Right atrium auricular region (tissue), 2 donors: ENCODE measurements around the gene MMP14. TPM values are rescaled to one million over a fixed set of nuclear protein-coding genes. Genes with fewer than 3 reads are reported as not detected.
A peak's percentile ranks its signal among the peaks of the same experiment; 100 is the strongest.

Source experiments
- DNase-seq: peaks from one replicate; pipeline ENCODE4 v3.0.0-alpha.2; 2019; ENCODE audit warnings: low spot score
- H3K27ac ChIP-seq, 2 donors: fragments of 200-600 bp; sonication (generic); 1 replicate in 1 of 2; 2 replicates in 1 of 2; pipeline ENCODE4 v1.5.1; 2016 to 2019
- H3K27me3 ChIP-seq, 2 donors: fragments of 200-600 bp; sonication (generic); one replicate each; pipeline versions ENCODE4 v1.5.1 to v1.6.0; 2017 to 2019
- H3K36me3 ChIP-seq: fragments of 200-600 bp; sonication (generic); one replicate; pipeline ENCODE4 v1.5.1; 2016
- H3K4me1 ChIP-seq, 2 donors: fragments of 200-600 bp; sonication (generic); one replicate each; pipeline versions ENCODE4 v1.5.1 to v1.6.0; 2017 to 2019
- H3K4me3 ChIP-seq, 2 donors: fragments of 200-600 bp; sonication (generic); 1 replicate in 1 of 2; 2 replicates in 1 of 2; pipeline ENCODE4 v1.5.1; 2017 to 2019; ENCODE audit warnings: mild to moderate bottlenecking in 1 of 2, moderate library complexity in 1 of 2
- H3K9me3 ChIP-seq, 2 donors: fragments of 200-600 bp; sonication (generic); one replicate each; pipeline ENCODE4 v1.5.1; 2019
- total RNA-seq, 2 donors: library from RNA; depleted of rRNA; stranded (reverse); fragments of >200 nt; gene quantifications; one replicate each; pipeline ENCODE4 v1.1.0, GENCODE V29; 2016
- TF ChIP-seq, protein P1 (sequence below), 2 donors: fragments of 200-600 bp; sonication (generic); IDR thresholded peaks; one replicate each; pipeline ENCODE4 v1.5.1; 2019; ENCODE audit warnings: antibody characterized with exemption in 2 of 2

MMP14 gene
- total RNA-seq, 2 donors from 2014 or later = 29.1 to 58.0 TPM

GRCh38 chr14:22886500-22887259 lies 50.3 kb downstream of the MMP14 start:
- Histone ChIP-seq H3K4me1 (peaks cover 0 to 19% of the 10 kb centered on the region in 2 donors), H3K27ac (peak overlapping the region in 1 of 2 donors; percentile 41), H3K4me3 (peak overlapping the region; percentile 49 to 51), H3K27me3 (no peaks in the 10 kb centered on the region), H3K9me3 (no peaks in the 10 kb centered on the region), H3K36me3 (no peaks in the 10 kb centered on the region)
- TF ChIP-seq, protein P1, sequence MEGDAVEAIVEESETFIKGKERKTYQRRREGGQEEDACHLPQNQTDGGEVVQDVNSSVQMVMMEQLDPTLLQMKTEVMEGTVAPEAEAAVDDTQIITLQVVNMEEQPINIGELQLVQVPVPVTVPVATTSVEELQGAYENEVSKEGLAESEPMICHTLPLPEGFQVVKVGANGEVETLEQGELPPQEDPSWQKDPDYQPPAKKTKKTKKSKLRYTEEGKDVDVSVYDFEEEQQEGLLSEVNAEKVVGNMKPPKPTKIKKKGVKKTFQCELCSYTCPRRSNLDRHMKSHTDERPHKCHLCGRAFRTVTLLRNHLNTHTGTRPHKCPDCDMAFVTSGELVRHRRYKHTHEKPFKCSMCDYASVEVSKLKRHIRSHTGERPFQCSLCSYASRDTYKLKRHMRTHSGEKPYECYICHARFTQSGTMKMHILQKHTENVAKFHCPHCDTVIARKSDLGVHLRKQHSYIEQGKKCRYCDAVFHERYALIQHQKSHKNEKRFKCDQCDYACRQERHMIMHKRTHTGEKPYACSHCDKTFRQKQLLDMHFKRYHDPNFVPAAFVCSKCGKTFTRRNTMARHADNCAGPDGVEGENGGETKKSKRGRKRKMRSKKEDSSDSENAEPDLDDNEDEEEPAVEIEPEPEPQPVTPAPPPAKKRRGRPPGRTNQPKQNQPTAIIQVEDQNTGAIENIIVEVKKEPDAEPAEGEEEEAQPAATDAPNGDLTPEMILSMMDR (IDR thresholded peaks at IDR 0.05) = no peak
- DNase-seq = peak; percentile 62

GRCh38 chr14:22887260-22887989 lies 51.0 kb downstream of the MMP14 start:
- TF ChIP-seq, protein P1 (IDR thresholded peaks at IDR 0.05) = no peak
- H3K4me3 ChIP-seq = peak overlapping the region; percentile 49 to 51
- peak overlapping the region in 1 of 2 donors; percentile 41 for H3K27ac ChIP-seq
- H3K4me1 ChIP-seq = peaks cover 0 to 19% of the 10 kb centered on the region in 2 donors
- H3K36me3 ChIP-seq = no peaks in the 10 kb centered on the region
- DNase-seq = no peak
- H3K9me3 ChIP-seq = no peaks in the 10 kb centered on the region
- no peaks in the 10 kb centered on the region for H3K27me3 ChIP-seq

GRCh38 chr14:22887990-22888378 lies 51.6 kb downstream of the MMP14 start:
- Histone ChIP-seq H3K9me3 (no peaks in the 10 kb centered on the region), H3K4me3 (no peak overlapping the region), H3K4me1 (peaks cover 0 to 19% of the 10 kb centered on the region in 2 donors), H3K27me3 (no peaks in the 10 kb centered on the region), H3K27ac (no peak overlapping the region), H3K36me3 (no peaks in the 10 kb centered on the region)
- DNase-seq = no peak
- TF ChIP-seq, protein P1 (IDR thresholded peaks at IDR 0.05) = no peak

- Histone ChIP-seq H3K4me1 (peaks cover 0 to 16% of the 10 kb centered on the region in 2 donors), H3K27me3 (no peaks in the 10 kb centered on the region), H3K27ac (no peak overlapping the region), H3K9me3 (no peaks in the 10 kb centered on the region), H3K4me3 (no peak overlapping the region), H3K36me3 (no peaks in the 10 kb centered on the region)
- DNase-seq = no peak
- TF ChIP-seq, protein P1 (IDR thresholded peaks at IDR 0.05) = no peak
These were observed 52.3 kb downstream of the MMP14 start for GRCh38 chr14:22888662-22889061.

DNA sequence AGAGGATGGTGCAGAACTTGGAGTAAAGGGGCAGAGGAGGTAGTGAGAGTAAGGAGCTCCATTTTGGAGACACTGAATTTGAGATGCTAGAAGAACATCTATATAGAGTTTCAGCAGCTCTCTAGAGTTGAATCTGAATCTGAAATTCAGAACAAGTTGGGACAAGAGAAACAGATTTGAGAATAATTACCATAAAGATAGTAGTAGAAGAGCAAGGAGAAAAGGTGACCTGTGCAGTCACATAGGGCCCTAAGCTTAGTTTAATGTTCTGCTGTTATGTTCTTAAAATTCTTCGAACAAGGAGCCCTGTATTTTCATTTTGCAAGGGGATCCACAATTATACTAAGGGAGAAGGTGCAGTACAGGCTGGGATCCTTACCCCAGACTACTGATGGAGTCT lies 54.0 kb downstream of the MMP14 start:
- Histone ChIP-seq H3K4me3 (no peak overlapping the region), H3K9me3 (no peaks in the 10 kb centered on the region)
- TF ChIP-seq, protein P1 (IDR thresholded peaks at IDR 0.05) = no peak

More for the DNA sequence above, 54.0 kb downstream of the MMP14 start:
- no peak overlapping the region for H3K27ac ChIP-seq
- no peaks in the 10 kb centered on the region for H3K27me3 ChIP-seq
- H3K36me3 ChIP-seq = no peaks in the 10 kb centered on the region
- no peak for DNase-seq
- H3K4me1 ChIP-seq = peaks cover 0 to 16% of the 10 kb centered on the region in 2 donors
